Nephron progenitor cell (in vitro differentiated cells): ENCODE results near the gene PAPLN.

Experiments
- DNase-seq: peaks from one replicate; pipeline ENCODE4 v3.0.0; 2021
- H3K27ac Mint-ChIP-seq: 2 replicates; pipeline ENCODE4 v1.8.0; 2021; ENCODE audit warnings: mild to moderate bottlenecking, moderate library complexity, mixed read lengths
- H3K27me3 Mint-ChIP-seq: 2 replicates; pipeline ENCODE4 v1.8.0; 2021; ENCODE audit warnings: mild to moderate bottlenecking, low read depth, mixed read lengths; ENCODE audit not compliant: poor library complexity
- H3K36me3 Mint-ChIP-seq: 2 replicates; pipeline ENCODE4 v1.8.0; 2021; ENCODE audit warnings: low read depth, mixed read lengths
- H3K4me1 Mint-ChIP-seq: 2 replicates; pipeline ENCODE4 v1.8.0; 2021; ENCODE audit warnings: mixed read lengths
- H3K4me3 Mint-ChIP-seq: 2 replicates; pipeline ENCODE4 v1.8.0; 2021; ENCODE audit warnings: mild to moderate bottlenecking, moderate library complexity, mixed read lengths
- H3K9me3 Mint-ChIP-seq: 2 replicates; pipeline ENCODE4 v1.8.0; 2021; ENCODE audit warnings: mild to moderate bottlenecking, moderate library complexity, mixed read lengths
- CTCF ChIP-seq: fragments of 200-600 bp; sonication (generic); IDR thresholded peaks from 2 replicates; pipeline ENCODE4 v1.5.0; 2021; ENCODE audit warnings: antibody characterized with exemption

PAPLN gene

DNA sequence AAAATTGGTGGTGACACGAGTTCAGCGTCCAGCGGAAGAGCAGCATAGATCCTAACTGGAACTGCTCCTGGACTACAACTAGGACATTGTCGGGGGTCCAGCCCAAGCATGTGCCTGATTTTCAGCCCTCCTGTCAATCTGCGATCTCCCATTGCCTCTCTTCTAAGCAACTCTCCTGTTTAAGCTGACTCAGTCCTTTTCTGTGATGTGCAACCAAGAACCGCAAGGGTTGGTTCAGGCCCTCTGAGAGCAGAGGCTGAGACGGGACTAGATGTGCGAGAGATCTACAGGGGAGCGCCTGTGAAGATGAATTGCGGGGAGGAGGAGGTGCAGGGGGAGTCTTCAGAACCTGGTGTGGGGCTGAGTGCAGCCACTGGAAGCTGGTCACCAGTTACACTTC lies 3.7 kb upstream of the PAPLN start:
- Mint-ChIP-seq H3K4me1 (peaks cover 45% of the 10 kb centered on the region), H3K27me3 (peaks cover 61% of the 10 kb centered on the region), H3K27ac (no peak overlapping the region), H3K9me3 (no peaks in the 10 kb centered on the region), H3K4me3 (no peak overlapping the region), H3K36me3 (no peaks in the 10 kb centered on the region)
- no peak for DNase-seq
- TF ChIP-seq CTCF: no peak

DNA sequence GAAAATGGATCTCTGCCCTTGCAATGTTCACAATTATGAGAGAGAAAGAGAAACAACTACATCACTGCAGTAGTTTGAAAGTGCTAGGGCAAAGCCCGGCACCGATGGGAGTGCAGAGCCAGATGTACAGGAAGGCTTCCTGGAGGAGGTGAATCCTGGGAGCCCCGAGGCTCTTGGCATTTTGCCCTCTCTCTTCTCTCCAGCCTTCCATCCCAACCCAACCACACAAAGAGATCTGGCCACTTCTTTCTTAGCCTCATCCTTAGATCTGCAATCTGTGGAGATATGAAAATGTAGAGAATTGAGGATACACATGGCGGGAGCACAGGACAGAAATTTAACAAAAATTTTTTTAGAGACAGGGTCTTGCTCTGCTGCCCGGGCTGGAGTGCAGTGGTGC lies 3.3 kb upstream of the PAPLN start:
- peaks cover 66% of the 10 kb centered on the region for H3K27me3 Mint-ChIP-seq
- H3K9me3 Mint-ChIP-seq: no peaks in the 10 kb centered on the region
- no peak overlapping the region for H3K27ac Mint-ChIP-seq
- no peak overlapping the region for H3K4me3 Mint-ChIP-seq
- no peak for TF ChIP-seq CTCF
- H3K4me1 Mint-ChIP-seq: peaks cover 46% of the 10 kb centered on the region
- no peak for DNase-seq
- H3K36me3 Mint-ChIP-seq: no peaks in the 10 kb centered on the region

DNA sequence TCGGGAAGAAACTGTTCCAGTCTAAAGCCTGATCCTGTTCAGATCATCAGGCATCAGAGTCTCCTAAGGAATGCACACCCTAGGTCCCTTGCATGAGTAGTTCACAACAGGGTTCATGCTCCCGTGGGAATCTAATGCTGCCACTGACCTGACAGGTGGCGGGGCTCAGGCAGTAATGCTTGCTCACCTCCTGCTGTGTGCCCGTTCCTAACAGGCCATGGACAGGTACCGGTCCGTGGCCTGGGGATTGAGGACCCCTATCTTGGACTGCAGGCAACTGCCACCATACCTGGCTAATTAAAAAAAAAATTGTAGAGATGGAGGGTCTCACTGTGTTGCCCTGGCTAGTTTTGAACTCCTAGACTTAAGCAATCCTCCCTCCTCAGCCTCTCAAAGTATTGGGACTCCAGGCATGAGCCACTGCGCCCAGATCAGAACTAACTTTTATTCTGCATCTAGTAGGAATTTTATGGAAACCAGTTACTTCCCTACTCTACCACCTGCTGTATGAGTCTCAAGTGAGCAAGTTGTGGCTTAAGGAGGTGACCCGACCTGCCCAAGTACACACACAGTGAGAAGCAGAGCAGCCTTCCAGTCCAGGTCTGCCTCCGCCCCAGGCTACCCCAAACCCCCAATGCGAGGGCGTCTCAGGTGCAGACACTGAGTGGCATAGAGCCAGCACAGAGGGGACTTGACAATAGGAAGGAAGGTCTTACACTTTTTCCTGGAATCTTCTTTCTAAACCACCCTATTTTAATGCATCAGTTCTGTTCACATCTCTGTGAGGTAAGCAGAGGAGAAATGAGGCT lies 2.5 kb upstream of the PAPLN start:
- H3K9me3 Mint-ChIP-seq: no peaks in the 10 kb centered on the region
- no peak overlapping the region for H3K27ac Mint-ChIP-seq
- peaks cover 51% of the 10 kb centered on the region for H3K4me1 Mint-ChIP-seq

GRCh38 chr14:73235531-73236155 lies 1.7 kb upstream of the PAPLN start:
- Mint-ChIP-seq H3K4me3 (peak overlapping the region; percentile 52), H3K4me1 (peaks cover 51% of the 10 kb centered on the region), H3K27me3 (peaks cover 80% of the 10 kb centered on the region), H3K36me3 (no peaks in the 10 kb centered on the region), H3K9me3 (no peaks in the 10 kb centered on the region), H3K27ac (no peak overlapping the region)
- DNase-seq: no peak
- no peak for TF ChIP-seq CTCF

More for the DNA sequence above, 2.5 kb upstream of the PAPLN start:
- DNase-seq: no peak
- TF ChIP-seq CTCF: no peak
- Mint-ChIP-seq H3K4me3 (no peak overlapping the region), H3K27me3 (peaks cover 73% of the 10 kb centered on the region), H3K36me3 (no peaks in the 10 kb centered on the region)

DNA sequence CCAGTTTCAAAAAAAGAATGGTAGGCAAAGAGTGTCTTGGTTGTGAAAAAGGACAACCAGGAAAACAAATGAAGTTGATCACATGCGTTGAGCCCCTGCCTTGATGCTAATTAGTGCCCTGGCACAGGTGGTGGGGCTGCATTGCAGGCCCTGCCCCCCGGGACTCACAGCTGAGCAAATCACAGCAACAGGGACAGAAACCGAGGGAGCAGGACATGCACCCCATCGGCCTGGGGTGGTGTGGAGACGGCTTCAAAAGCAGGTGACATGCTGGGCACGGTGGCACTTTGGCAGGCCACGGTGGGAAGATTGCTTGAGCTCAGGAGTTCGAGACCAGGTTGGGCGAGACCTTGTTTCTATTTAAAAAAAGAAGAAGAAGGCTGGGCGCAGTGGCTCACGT lies 1.1 kb upstream of the PAPLN start:
- H3K36me3 Mint-ChIP-seq: no peaks in the 10 kb centered on the region
- no peaks in the 10 kb centered on the region for H3K9me3 Mint-ChIP-seq
- TF ChIP-seq CTCF: no peak
- peaks cover 84% of the 10 kb centered on the region for H3K27me3 Mint-ChIP-seq
- H3K4me1 Mint-ChIP-seq: peaks cover 51% of the 10 kb centered on the region
- H3K4me3 Mint-ChIP-seq: peak overlapping the region; percentile 52
- H3K27ac Mint-ChIP-seq: no peak overlapping the region
- DNase-seq: no peak
